Testis (tissue), 3 donors: Measurements from ENCODE around the gene REXO4. TPM values are rescaled to one million over a fixed set of nuclear protein-coding genes. Genes with fewer than 3 reads are reported as not detected.

Source experiments
- DNase-seq: peaks from one replicate; pipeline ENCODE4 v3.0.0-alpha.2; 2019
- H3K27ac ChIP-seq, 2 donors: fragments of 200-600 bp; sonication (generic); one replicate each; pipeline ENCODE4 v1.5.1; 2019
- H3K27me3 ChIP-seq: fragments of 200-600 bp; sonication (generic); one replicate; pipeline ENCODE4 v1.5.1; 2019
- H3K36me3 ChIP-seq: fragments of 200-600 bp; sonication (generic); one replicate; pipeline ENCODE4 v1.5.1; 2017; ENCODE audit warnings: low read depth; ENCODE audit errors: missing control alignments
- H3K4me1 ChIP-seq: fragments of 200-600 bp; sonication (generic); one replicate; pipeline ENCODE4 v1.5.1; 2019
- H3K4me3 ChIP-seq, 2 donors: fragments of 200-600 bp; sonication (generic); one replicate each; pipeline ENCODE4 v1.5.1; 2017 to 2019
- H3K9me3 ChIP-seq: fragments of 200-600 bp; sonication (generic); one replicate; pipeline ENCODE4 v1.5.1; 2017
- POLR2A ChIP-seq: fragments of 450-650 bp; IDR thresholded peaks from one replicate; pipeline ENCODE4 v1.6.1; 2017; ENCODE audit warnings: antibody characterized with exemption, mild to moderate bottlenecking, moderate library complexity
- WGBS, 2 donors: methylation state at CpG; one replicate each; pipeline ENCODE4 v1.1.5; 2018; 5-methylcytosine and 5-hydroxymethylcytosine counted together
- intact Hi-C: fragments of 100-400 bp; cut with DNase I; formaldehyde crosslinking; loops from one replicate; pipeline ENCODE4 v1.15.1; 2023; ENCODE audit warnings: low total_unique reads
- polyA plus RNA-seq: library from polyadenylated mRNA; stranded (reverse); fragments of 350-450 nt; fragmentation: Illumina TruSeq; extraction: RNeasy Lipid Tissue Mini Kit (QIAGEN cat#74804); gene quantifications from one replicate; pipeline ENCODE4 v1.2.3, GENCODE V29; 2014; ENCODE audit warnings: low read depth, low replicate concordance; ENCODE audit not compliant: insufficient read depth
- total RNA-seq, 2 donors: library from RNA; depleted of rRNA; stranded (reverse); fragments of >200 nt; gene quantifications; one replicate each; pipeline ENCODE4 v1.2.3, GENCODE V29; 2016
- TF ChIP-seq, protein P1 (sequence below), 3 experiments: fragments of 450-650 bp in 2 of 3; fragments of 200-600 bp in 1 of 3; sonication (generic) in 1 of 3; IDR thresholded peaks; one replicate each; pipeline ENCODE4 v1.5.1; 2016 to 2019; ENCODE audit warnings: antibody characterized with exemption in 3 of 3, mild to moderate bottlenecking in 2 of 3, moderate library complexity in 1 of 3

REXO4 gene
- total and polyA plus RNA-seq, 3 donors from 2014 or later: 31.4 to 36.7 (median 31.5) TPM

DNA sequence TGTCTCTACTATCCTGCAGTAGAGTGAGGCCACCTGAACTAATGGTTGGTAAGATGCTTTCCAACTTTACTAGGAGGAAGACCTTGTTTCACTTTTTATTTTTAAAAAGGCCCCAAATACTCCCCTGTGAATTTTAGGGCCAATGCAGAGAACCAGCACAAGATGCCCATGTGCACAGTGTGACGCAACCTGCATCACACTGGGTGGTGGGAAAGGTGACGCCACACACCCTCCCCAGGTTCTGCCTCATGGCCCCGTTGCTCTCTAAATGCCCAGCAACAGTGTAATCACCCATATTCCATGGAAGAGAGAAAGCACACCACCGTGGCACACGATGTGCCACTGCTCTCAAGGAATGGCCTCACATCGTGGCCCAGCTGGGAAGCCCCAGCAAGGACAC is 48.4 kb downstream of the REXO4 start:
- Histone ChIP-seq H3K9me3 (no peaks in the 10 kb centered on the region), H3K36me3 (no peaks in the 10 kb centered on the region), H3K27me3 (no peaks in the 10 kb centered on the region), H3K4me1 (peaks cover 20% of the 10 kb centered on the region), H3K27ac (no peak overlapping the region), H3K4me3 (no peak overlapping the region)
- DNase-seq: no peak
- 67 to 76% methylated on average over 6 of the region's 6 CpGs for WGBS, 2 donors
- no peak for TF ChIP-seq POLR2A
- TF ChIP-seq, protein P1, sequence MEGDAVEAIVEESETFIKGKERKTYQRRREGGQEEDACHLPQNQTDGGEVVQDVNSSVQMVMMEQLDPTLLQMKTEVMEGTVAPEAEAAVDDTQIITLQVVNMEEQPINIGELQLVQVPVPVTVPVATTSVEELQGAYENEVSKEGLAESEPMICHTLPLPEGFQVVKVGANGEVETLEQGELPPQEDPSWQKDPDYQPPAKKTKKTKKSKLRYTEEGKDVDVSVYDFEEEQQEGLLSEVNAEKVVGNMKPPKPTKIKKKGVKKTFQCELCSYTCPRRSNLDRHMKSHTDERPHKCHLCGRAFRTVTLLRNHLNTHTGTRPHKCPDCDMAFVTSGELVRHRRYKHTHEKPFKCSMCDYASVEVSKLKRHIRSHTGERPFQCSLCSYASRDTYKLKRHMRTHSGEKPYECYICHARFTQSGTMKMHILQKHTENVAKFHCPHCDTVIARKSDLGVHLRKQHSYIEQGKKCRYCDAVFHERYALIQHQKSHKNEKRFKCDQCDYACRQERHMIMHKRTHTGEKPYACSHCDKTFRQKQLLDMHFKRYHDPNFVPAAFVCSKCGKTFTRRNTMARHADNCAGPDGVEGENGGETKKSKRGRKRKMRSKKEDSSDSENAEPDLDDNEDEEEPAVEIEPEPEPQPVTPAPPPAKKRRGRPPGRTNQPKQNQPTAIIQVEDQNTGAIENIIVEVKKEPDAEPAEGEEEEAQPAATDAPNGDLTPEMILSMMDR (IDR thresholded peaks at IDR 0.05): no peak
- intact Hi-C loops: no loop called here

DNA sequence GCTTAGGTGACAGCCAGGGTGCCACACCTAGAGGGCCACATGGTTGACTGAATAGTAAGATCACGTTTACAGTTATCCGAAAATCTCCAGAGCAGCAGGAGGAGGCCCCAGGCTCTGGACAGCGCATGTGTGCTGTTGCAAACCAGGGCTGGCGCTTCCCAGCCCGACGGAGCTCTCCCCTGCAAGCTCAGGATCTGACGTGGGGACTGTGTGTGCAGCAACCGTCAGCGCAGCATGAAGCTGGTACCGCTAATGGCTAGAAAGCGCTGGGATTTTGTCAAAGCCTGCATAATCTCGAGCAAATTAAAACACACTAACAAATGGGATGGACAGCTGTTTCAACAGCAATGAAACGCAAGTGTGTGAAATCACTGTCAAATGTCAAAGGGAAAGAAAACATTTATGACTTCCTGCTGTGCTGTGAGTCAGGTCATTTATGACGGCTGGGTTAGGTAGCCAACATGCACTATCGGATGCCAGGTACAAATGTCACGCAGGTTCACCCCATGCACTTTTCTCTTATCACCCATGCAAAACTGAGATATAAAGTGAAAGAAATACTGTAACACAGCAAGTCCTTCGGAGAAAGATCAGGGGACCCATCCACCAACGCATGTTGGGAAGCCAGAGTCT is 49.4 kb downstream of the REXO4 start:
- Histone ChIP-seq H3K27ac (no peak overlapping the region), H3K9me3 (no peaks in the 10 kb centered on the region), H3K4me1 (peaks cover 18% of the 10 kb centered on the region), H3K27me3 (no peaks in the 10 kb centered on the region), H3K4me3 (no peak overlapping the region), H3K36me3 (no peaks in the 10 kb centered on the region)
- intact Hi-C loops: no loop called here
- DNase-seq: no peak
- WGBS, 2 donors: 68 to 72% methylated on average over 18 of the region's 18 CpGs
- no peak for TF ChIP-seq POLR2A
- TF ChIP-seq, protein P1 (IDR thresholded peaks at IDR 0.05): no peak

DNA sequence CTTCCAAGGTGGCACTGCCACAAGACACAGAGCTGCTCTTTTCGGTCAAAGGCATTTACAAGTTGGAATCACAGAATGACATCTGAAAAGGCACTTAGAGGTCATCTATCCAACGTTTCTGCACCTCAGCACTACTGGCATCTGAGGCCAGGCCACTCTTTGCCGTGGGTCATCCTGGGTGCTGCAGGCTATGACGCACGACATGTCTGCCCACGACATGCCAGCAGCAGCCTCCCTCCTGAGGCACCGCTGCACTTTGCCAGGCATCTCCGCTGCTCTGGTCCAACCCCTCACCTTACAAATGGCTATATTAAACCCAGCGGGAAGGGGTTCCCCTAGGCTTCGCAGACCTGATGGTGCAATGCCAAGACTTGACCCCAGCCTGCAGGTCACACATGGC is 50.0 kb downstream of the REXO4 start:
- 87 to 90% methylated on average over 8 to 10 of the region's 10 CpGs for WGBS, 2 donors
- no peak for DNase-seq
- Histone ChIP-seq H3K4me1 (peaks cover 13% of the 10 kb centered on the region), H3K36me3 (no peaks in the 10 kb centered on the region), H3K27ac (no peak overlapping the region), H3K9me3 (no peaks in the 10 kb centered on the region), H3K27me3 (no peaks in the 10 kb centered on the region), H3K4me3 (no peak overlapping the region)
- TF ChIP-seq, protein P1 (IDR thresholded peaks at IDR 0.05): no peak
- no peak for TF ChIP-seq POLR2A
- intact Hi-C loops: no loop called here

DNA sequence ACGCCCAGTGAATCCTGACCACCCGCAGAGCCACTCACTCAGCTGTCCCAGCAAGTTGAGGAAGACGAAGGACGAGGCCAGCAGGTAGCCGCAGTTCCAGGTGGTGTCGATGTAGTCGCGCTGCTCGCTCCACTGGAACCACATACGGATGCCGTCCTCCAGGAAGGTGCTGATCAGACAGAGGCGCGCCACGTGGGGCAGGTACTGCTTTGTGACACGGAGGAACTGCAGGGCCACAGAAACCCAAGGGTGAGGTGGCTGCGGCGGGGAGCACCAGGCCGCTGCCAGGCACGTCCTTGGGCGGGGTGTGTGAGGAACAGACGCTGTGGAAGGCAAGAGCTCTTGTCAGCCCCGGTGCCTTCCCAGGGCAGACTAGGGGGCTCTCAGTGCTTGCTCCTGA is 50.6 kb downstream of the REXO4 start:
- Histone ChIP-seq H3K36me3 (no peaks in the 10 kb centered on the region), H3K27me3 (no peaks in the 10 kb centered on the region), H3K9me3 (no peaks in the 10 kb centered on the region), H3K4me1 (peaks cover 13% of the 10 kb centered on the region), H3K4me3 (no peak overlapping the region), H3K27ac (no peak overlapping the region)
- 89 to 93% methylated on average over 16 to 22 of the region's 22 CpGs for WGBS, 2 donors
- DNase-seq: no peak
- TF ChIP-seq POLR2A: no peak
- TF ChIP-seq, protein P1 (IDR thresholded peaks at IDR 0.05): no peak
- intact Hi-C loops: no loop called here

DNA sequence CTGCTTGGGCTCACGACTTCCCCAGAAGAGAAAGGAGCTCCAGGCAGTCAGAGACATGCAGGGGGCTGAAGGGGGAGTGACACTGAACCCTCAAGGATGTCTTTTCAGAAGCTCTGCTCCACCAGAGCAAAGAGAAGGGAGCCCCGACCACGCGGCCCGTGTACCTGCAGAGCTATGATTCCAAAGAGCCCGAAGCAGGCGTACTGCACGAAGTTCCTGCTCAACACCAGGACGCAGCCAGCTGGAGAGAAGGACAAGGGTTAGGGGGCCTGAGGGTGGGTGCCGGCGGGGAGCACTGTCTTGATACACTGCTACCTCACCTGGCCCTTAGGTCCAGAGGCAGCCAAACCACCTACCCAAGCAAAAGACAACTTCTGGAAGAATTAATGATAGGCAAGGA is 51.4 kb downstream of the REXO4 start:
- 86 to 92% methylated on average over 11 of the region's 11 CpGs for WGBS, 2 donors
- Histone ChIP-seq H3K27me3 (no peaks in the 10 kb centered on the region), H3K9me3 (no peaks in the 10 kb centered on the region), H3K27ac (no peak overlapping the region), H3K4me3 (no peak overlapping the region), H3K4me1 (peaks cover 6% of the 10 kb centered on the region), H3K36me3 (no peaks in the 10 kb centered on the region)
- intact Hi-C loops: no loop called here
- no peak for DNase-seq
- TF ChIP-seq, protein P1 (IDR thresholded peaks at IDR 0.05): no peak
- TF ChIP-seq POLR2A: no peak
